Immature natural killer cell (primary cell): ENCODE measurements around the gene DDB1. TPM values are rescaled to one million over a fixed set of nuclear protein-coding genes. Genes with fewer than 3 reads are reported as not detected.

Source experiments
- DNase-seq, 3 donors: peaks; one replicate each; pipeline ENCODE4 v3.0.0; 2022; ENCODE audit warnings: mixed read lengths in 1 of 3
- H3K27ac Mint-ChIP-seq, 6 donors: one replicate each; pipeline ENCODE4 v1.8.0; 2020; ENCODE audit warnings: mixed read lengths in 6 of 6, mild to moderate bottlenecking in 5 of 6, inconsistent platforms in 4 of 6, moderate library complexity in 3 of 6
- H3K27me3 Mint-ChIP-seq, 3 donors: one replicate each; pipeline ENCODE4 v1.8.0; 2020 to 2021; ENCODE audit warnings: low read depth in 3 of 3, mild to moderate bottlenecking in 3 of 3, mixed read lengths in 3 of 3, moderate library complexity in 3 of 3, inconsistent platforms in 1 of 3
- H3K36me3 Mint-ChIP-seq, 3 donors: one replicate each; pipeline ENCODE4 v1.8.0; 2020; ENCODE audit warnings: mixed read lengths in 3 of 3, inconsistent platforms in 2 of 3, mild to moderate bottlenecking in 2 of 3
- H3K4me1 Mint-ChIP-seq, 2 donors: one replicate each; pipeline ENCODE4 v1.8.0; 2020; ENCODE audit warnings: inconsistent platforms in 2 of 2, mild to moderate bottlenecking in 2 of 2, mixed read lengths in 2 of 2, moderate library complexity in 1 of 2
- H3K4me3 Mint-ChIP-seq, 5 donors: one replicate each; pipeline ENCODE4 v1.8.0; 2020; ENCODE audit warnings: mild to moderate bottlenecking in 5 of 5, mixed read lengths in 5 of 5, inconsistent platforms in 3 of 5, moderate library complexity in 3 of 5
- H3K9me3 Mint-ChIP-seq, 6 donors: one replicate each; pipeline ENCODE4 v1.8.0; 2020; ENCODE audit warnings: mild to moderate bottlenecking in 6 of 6, mixed read lengths in 6 of 6, inconsistent platforms in 4 of 6, moderate library complexity in 3 of 6
- polyA plus RNA-seq, 3 donors: library from polyadenylated mRNA; unstranded; fragments of 300-500 nt; fragmentation: Illumina TruSeq; gene quantifications; one replicate each; pipeline ENCODE4 v1.2.3, GENCODE V29; 2021

DDB1 gene
- polyA plus RNA-seq, 3 donors from 2014 or later: 105 to 131 (median 119) TPM

DNA sequence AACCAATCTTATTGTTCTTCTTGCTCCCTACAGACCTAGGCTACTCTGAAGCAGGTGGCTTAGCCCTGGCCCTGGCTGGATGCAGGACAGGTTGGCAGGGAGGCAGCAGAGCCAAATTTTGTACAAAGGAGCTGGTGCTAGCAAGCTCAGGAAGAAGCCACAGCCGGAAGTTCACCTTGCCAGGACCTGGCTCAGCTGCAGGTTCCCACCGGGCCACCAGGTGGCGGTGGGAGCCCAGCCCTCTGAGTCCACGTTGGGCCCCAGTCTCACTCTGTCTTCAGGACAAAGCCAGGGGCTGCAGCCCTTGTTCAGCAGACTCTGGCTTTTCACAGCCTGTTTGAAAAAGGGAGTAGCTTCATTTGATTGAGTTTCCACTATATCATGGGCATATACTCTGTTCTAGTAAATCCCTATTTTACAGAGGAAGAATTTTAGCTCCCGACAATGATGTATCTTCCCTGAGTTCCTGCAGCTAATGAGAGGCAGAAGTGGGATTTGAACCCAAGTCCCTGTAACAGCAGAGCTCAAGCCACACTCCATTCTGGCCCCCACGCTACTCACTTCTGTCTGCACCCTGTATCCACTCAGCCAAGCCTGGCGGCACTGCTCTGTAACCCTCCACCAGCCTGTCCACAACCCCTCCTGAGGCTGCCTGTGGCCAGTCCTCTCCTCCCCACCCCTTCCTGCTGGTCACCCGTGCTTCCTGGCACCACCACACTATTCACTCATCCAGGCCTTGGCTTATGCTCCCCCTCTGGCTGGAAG lies 3.4 kb upstream of the DDB1 start:
- Mint-ChIP-seq H3K36me3 (peaks cover 0 to 10% (median 0%) of the 10 kb centered on the region in 3 donors), H3K4me1 (peaks cover 27 to 28% of the 10 kb centered on the region in 2 donors), H3K9me3 (no peaks in the 10 kb centered on the region), H3K27ac (peak overlapping the region; percentile 46 to 87 (median 76)), H3K27me3 (peaks cover 0 to 14% (median 11%) of the 10 kb centered on the region in 3 donors), H3K4me3 (no peak overlapping the region)
- peak; percentile 75 to 80 (median 76) for DNase-seq

DNA sequence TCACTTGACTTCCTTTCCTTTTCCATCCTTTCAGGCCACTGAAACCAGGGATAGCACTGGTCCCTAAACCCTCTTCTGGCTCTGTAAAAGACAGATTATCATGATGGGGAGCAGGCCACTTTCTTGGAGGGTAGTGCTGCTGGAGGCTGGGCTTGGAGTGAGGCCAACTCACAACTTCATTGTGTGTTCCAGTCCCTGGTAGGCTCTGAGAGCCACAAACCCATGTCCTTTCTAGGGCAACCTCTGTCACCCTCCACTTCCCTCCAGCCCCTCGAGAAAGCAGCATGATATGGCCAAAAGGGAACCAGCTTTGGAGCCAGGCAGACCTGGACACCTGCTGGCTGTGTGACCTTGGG lies 2.4 kb upstream of the DDB1 start:
- Mint-ChIP-seq H3K4me3 (no peak overlapping the region), H3K27me3 (peaks cover 0 to 14% (median 11%) of the 10 kb centered on the region in 3 donors), H3K9me3 (no peaks in the 10 kb centered on the region)

DNA sequence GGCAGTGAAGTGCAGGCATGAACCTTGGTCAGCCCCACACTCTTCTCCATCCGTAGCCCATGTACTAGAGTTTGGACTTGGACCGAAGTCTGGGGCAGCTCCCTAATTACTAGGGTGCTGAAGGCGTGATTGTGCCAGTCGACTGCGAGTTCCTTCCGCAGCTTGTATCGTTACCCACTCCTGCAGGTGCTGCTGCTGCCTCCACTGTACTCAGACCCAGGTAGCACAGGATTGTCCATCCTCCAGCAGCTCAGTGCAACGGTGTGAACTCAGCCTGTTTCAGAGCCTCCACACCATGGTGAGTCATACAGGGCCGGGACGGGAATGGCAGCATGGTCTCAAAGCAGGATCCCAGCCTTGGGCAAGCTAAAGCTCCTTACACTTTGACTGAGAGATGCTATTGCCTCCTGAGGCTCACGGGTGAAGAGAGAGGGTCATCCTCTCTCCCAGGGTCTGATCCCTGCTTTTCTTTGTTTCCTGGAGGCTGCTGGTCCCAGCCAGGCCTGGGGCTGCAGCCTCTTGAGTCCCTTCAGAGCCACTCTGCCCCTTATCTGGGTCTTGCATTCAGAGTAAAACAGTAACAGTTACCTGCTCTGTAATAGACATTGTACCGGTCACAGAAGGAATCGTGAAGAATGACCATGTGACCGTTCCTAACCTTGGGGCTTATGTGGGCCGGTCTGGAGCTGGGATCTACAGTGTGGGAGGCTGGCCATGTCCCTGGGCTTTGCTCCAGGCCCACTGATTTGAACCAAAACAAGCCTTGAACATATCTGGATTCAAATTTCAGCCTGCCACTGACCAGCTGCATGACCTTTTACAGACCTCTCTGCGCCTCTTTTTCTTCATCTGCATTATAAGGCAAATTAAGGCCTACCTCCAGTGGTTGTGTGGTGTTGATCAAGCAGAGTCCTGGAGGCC lies 1.8 kb upstream of the DDB1 start:
- H3K36me3 Mint-ChIP-seq: peaks cover 0 to 4% (median 0%) of the 10 kb centered on the region in 3 donors
- H3K27me3 Mint-ChIP-seq: peaks cover 0 to 14% (median 11%) of the 10 kb centered on the region in 3 donors
- peak overlapping the region; percentile 97 to 99 (median 98) for H3K27ac Mint-ChIP-seq
- H3K4me3 Mint-ChIP-seq: peak overlapping the region; percentile 52 to 98 (median 96)
- DNase-seq: no peak
- H3K9me3 Mint-ChIP-seq: no peaks in the 10 kb centered on the region
- peaks cover 41 to 42% of the 10 kb centered on the region in 2 donors for H3K4me1 Mint-ChIP-seq

More for the DNA sequence above, 2.4 kb upstream of the DDB1 start:
- DNase-seq: no peak
- H3K27ac Mint-ChIP-seq: peak overlapping the region; percentile 20 to 98 (median 71)
- peaks cover 36 to 37% of the 10 kb centered on the region in 2 donors for H3K4me1 Mint-ChIP-seq
- H3K36me3 Mint-ChIP-seq: peaks cover 0 to 4% (median 0%) of the 10 kb centered on the region in 3 donors

GRCh38 chr11:61333550-61334433 lies 887 bp upstream of the DDB1 start:
- Mint-ChIP-seq H3K9me3 (no peaks in the 10 kb centered on the region), H3K4me1 (peaks cover 41 to 42% of the 10 kb centered on the region in 2 donors), H3K4me3 (peak overlapping the region; percentile 93 to 98 (median 96)), H3K36me3 (peaks cover 0 to 8% (median 0%) of the 10 kb centered on the region in 3 donors), H3K27ac (peak overlapping the region; percentile 97 to 99 (median 98)), H3K27me3 (peaks cover 0 to 14% (median 12%) of the 10 kb centered on the region in 3 donors)
- DNase-seq: no peak

GRCh38 chr11:61332281-61332796 lies 566 bp downstream of the DDB1 start:
- no peak for DNase-seq
- peaks cover 47 to 54% of the 10 kb centered on the region in 2 donors for H3K4me1 Mint-ChIP-seq
- peaks cover 0 to 14% (median 12%) of the 10 kb centered on the region in 3 donors for H3K27me3 Mint-ChIP-seq
- H3K36me3 Mint-ChIP-seq: peaks cover 0 to 17% (median 11%) of the 10 kb centered on the region in 3 donors
- peak overlapping the region; percentile 89 to 98 (median 96) for H3K27ac Mint-ChIP-seq
- H3K4me3 Mint-ChIP-seq: peak overlapping the region; percentile 93 to 98 (median 96)
- no peaks in the 10 kb centered on the region for H3K9me3 Mint-ChIP-seq

DNA sequence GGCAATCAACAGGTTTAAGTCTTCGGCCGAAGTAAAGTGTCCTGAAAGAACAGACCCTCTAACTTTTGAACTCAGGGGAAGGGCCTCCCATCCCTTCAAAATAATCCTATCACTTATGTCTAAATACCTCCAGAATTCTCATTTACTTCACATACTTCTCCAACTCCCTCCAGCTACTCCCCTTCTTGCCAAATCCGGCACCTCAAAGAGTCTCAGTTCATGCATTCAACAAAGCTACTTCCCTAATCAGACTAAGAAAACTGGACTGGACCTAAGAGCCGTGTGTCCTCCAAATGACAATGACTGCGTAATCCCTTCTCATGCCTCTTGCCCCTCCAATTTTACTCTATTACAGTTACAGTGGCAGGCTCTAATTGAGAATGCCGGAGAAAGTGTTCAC lies 1.3 kb downstream of the DDB1 start:
- H3K9me3 Mint-ChIP-seq: no peaks in the 10 kb centered on the region
- peaks cover 0 to 14% (median 12%) of the 10 kb centered on the region in 3 donors for H3K27me3 Mint-ChIP-seq
- peaks cover 0 to 17% (median 11%) of the 10 kb centered on the region in 3 donors for H3K36me3 Mint-ChIP-seq
- peaks cover 47 to 55% of the 10 kb centered on the region in 2 donors for H3K4me1 Mint-ChIP-seq
- H3K4me3 Mint-ChIP-seq: peak overlapping the region; percentile 93 to 98 (median 96)
- peak overlapping the region; percentile 89 to 98 (median 96) for H3K27ac Mint-ChIP-seq
- no peak for DNase-seq

DNA sequence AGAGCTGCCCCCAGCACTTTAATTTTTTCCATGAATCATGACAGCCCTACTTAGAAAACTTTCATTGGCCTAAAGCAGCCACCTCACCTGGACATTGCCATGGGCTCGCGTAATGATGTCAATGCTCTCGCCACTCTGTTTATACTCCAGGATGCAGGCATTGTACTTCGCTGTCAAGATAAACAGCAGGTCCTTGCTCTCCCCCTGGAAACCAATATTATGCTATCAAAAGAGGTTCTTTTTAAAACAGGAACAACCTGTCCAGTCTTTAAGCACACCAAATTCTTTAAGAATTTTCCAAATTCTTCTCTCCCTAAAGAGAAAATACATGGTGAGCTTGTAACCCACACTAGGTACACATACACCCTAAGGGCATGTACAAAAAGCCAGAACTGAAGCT lies 3.0 kb downstream of the DDB1 start:
- DNase-seq: no peak
- peaks cover 4 to 25% (median 21%) of the 10 kb centered on the region in 3 donors for H3K36me3 Mint-ChIP-seq
- no peaks in the 10 kb centered on the region for H3K9me3 Mint-ChIP-seq
- H3K27me3 Mint-ChIP-seq: peaks cover 0 to 14% (median 12%) of the 10 kb centered on the region in 3 donors
- H3K27ac Mint-ChIP-seq: peak overlapping the region in 3 of 6 donors; percentile 21 to 77 (median 25)
- H3K4me3 Mint-ChIP-seq: no peak overlapping the region
- H3K4me1 Mint-ChIP-seq: peaks cover 43 to 55% of the 10 kb centered on the region in 2 donors

- no peaks in the 10 kb centered on the region for H3K9me3 Mint-ChIP-seq
- no peak for DNase-seq
- no peak overlapping the region for H3K4me3 Mint-ChIP-seq
- H3K27ac Mint-ChIP-seq: no peak overlapping the region
- peaks cover 0 to 9% (median 8%) of the 10 kb centered on the region in 3 donors for H3K27me3 Mint-ChIP-seq
- H3K4me1 Mint-ChIP-seq: peaks cover 38 to 45% of the 10 kb centered on the region in 2 donors
- peaks cover 7 to 37% (median 32%) of the 10 kb centered on the region in 3 donors for H3K36me3 Mint-ChIP-seq
These were observed 4.6 kb downstream of the DDB1 start for GRCh38 chr11:61328351-61328750.

DNA sequence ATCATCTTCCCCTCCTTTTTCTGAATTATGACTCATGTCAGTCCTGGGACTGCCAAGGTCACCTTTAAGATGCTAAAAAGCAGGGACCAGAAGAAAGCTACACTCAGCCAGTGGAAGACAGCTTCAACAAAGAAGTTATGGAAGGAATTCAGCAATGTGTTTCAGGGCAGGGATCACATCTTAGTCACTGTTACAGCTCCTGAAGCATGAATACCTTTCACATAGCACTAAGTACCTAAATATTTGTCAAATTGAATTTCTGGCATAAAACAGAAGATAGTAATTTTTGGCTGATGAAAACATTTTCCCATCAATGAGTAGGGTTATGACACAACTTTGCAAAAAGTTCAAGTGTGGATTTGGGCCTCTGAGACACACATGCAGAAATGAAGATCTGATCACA lies 5.2 kb downstream of the DDB1 start:
- peak overlapping the region in 1 of 6 donors; percentile 50 for H3K27ac Mint-ChIP-seq
- peaks cover 0 to 2% (median 2%) of the 10 kb centered on the region in 3 donors for H3K27me3 Mint-ChIP-seq
- H3K9me3 Mint-ChIP-seq: no peaks in the 10 kb centered on the region
- H3K4me3 Mint-ChIP-seq: no peak overlapping the region
- H3K36me3 Mint-ChIP-seq: peaks cover 9 to 43% (median 36%) of the 10 kb centered on the region in 3 donors
- no peak for DNase-seq
- H3K4me1 Mint-ChIP-seq: peaks cover 33 to 41% of the 10 kb centered on the region in 2 donors

DNA sequence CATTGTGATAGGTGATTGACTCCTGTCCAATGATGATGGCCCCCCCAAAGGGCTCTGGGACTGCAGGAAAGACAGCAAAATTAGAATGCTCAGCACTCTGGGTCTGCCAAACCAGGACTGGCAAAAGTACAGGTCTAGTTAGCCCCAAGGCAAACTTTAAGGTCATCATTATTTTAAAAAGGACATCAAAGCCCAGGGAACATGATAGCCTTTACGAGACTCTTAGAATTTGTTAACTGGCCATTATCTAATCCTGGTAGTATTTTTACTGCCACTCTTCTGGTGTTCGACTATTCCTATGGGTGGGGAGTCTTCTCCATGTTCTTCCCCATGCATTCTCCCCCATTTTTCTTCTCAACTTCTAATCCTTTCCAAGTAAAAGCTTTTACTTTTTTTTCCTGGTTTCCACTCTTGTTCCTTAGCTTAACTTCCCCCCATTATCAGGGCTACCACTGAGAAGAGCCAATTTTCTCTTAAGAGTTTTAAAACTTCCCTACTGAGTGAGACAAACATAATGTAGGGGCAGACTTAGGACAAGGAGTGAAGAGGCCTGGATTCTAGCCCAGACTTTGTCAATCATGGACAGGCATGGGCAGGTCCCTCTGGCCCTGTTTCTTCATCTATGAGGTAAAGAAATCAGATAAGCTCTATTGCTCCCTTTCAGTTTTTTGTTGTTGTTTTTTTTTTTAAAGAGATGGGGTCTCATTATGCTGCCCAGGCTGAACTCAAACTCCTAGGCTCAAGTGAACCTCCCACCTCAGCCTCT lies 7.1 kb downstream of the DDB1 start:
- H3K4me1 Mint-ChIP-seq: peaks cover 16 to 23% of the 10 kb centered on the region in 2 donors
- peak overlapping the region in 1 of 6 donors; percentile 2 for H3K27ac Mint-ChIP-seq
- no peak for DNase-seq
- H3K9me3 Mint-ChIP-seq: no peaks in the 10 kb centered on the region
- no peak overlapping the region for H3K4me3 Mint-ChIP-seq
- H3K36me3 Mint-ChIP-seq: peaks cover 18 to 55% (median 47%) of the 10 kb centered on the region in 3 donors
- H3K27me3 Mint-ChIP-seq: peaks cover 0 to 2% (median 0%) of the 10 kb centered on the region in 3 donors

- Mint-ChIP-seq H3K4me3 (no peak overlapping the region), H3K27me3 (peaks cover 0 to 4% (median 0%) of the 10 kb centered on the region in 3 donors), H3K9me3 (no peaks in the 10 kb centered on the region), H3K36me3 (peaks cover 16 to 45% (median 35%) of the 10 kb centered on the region in 3 donors), H3K4me1 (no peaks in the 10 kb centered on the region), H3K27ac (no peak overlapping the region)
- no peak for DNase-seq
These were observed 17.6 kb downstream of the DDB1 start for GRCh38 chr11:61315260-61315659.

GRCh38 chr11:61310749-61311148 lies 22.2 kb downstream of the DDB1 start:
- Mint-ChIP-seq H3K27ac (no peak overlapping the region), H3K36me3 (peaks cover 12 to 30% (median 19%) of the 10 kb centered on the region in 3 donors), H3K4me1 (no peaks in the 10 kb centered on the region), H3K27me3 (no peaks in the 10 kb centered on the region), H3K9me3 (no peaks in the 10 kb centered on the region), H3K4me3 (no peak overlapping the region)
- DNase-seq: no peak
